Kidney epithelial cell (primary cell): Measurements from ENCODE around the gene HPGD. TPM values are rescaled to one million over a fixed set of nuclear protein-coding genes. Genes with fewer than 3 reads are reported as not detected.

ENCODE experiments used
- DNase-seq: peaks from one replicate; pipeline ENCODE4 v3.0.0-alpha.2; 2010; ENCODE audit warnings: low read depth
- H3K27me3 ChIP-seq: 2 replicates; pipeline ENCODE4 v1.6.0; 2011; ENCODE audit warnings: low read length; ENCODE audit not compliant: control insufficient read depth, insufficient read depth
- H3K36me3 ChIP-seq: 2 replicates; pipeline ENCODE4 v1.5.1; 2011; ENCODE audit warnings: low read length; ENCODE audit not compliant: control insufficient read depth, insufficient read depth
- H3K4me3 ChIP-seq: 2 replicates; pipeline ENCODE4 v1.5.1; 2011; ENCODE audit warnings: low read depth, mild to moderate bottlenecking, control low read depth, low read length
- CTCF ChIP-seq: IDR thresholded peaks from 2 replicates; pipeline ENCODE4 v1.5.1; 2011; ENCODE audit warnings: mild to moderate bottlenecking, moderate library complexity, low read length, control low read depth, inconsistent platforms; ENCODE audit not compliant: insufficient read depth, poor library complexity, severe bottlenecking
- total RNA-seq: library from RNA; depleted of rRNA; stranded (reverse); fragments of >200 nt; gene quantifications from 2 replicates; pipeline ENCODE4 v1.2.3, GENCODE V29; 2015

Gene HPGD
- total RNA-seq, 1 donor from 2014 or later: 0.75 TPM

GRCh38 chr4:174474457-174475075 lies 47.7 kb downstream of the HPGD start:
- Histone ChIP-seq H3K27me3 (no peaks in the 10 kb centered on the region), H3K36me3 (no peaks in the 10 kb centered on the region), H3K4me3 (no peak overlapping the region)
- TF ChIP-seq CTCF: no peak
- DNase-seq: no peak

GRCh38 chr4:174467107-174467506 lies 55.2 kb downstream of the HPGD start:
- no peak for DNase-seq
- no peak for TF ChIP-seq CTCF
- Histone ChIP-seq H3K27me3 (no peaks in the 10 kb centered on the region), H3K4me3 (no peak overlapping the region), H3K36me3 (no peaks in the 10 kb centered on the region)

GRCh38 chr4:174464949-174465348 lies 57.3 kb downstream of the HPGD start:
- H3K4me3 ChIP-seq: no peak overlapping the region
- no peak for TF ChIP-seq CTCF
- no peaks in the 10 kb centered on the region for H3K27me3 ChIP-seq
- no peaks in the 10 kb centered on the region for H3K36me3 ChIP-seq
- no peak for DNase-seq

- TF ChIP-seq CTCF: no peak
- DNase-seq: peak; percentile 14
- Histone ChIP-seq H3K4me3 (no peak overlapping the region), H3K36me3 (no peaks in the 10 kb centered on the region), H3K27me3 (no peaks in the 10 kb centered on the region)
These were observed 60.7 kb downstream of the HPGD start for GRCh38 chr4:174461466-174462106.

- Histone ChIP-seq H3K36me3 (no peaks in the 10 kb centered on the region), H3K4me3 (no peak overlapping the region), H3K27me3 (no peaks in the 10 kb centered on the region)
- DNase-seq: no peak
- TF ChIP-seq CTCF: no peak
These were observed 61.6 kb downstream of the HPGD start for GRCh38 chr4:174460684-174461083.

GRCh38 chr4:174457468-174457867 lies 64.8 kb downstream of the HPGD start:
- Histone ChIP-seq H3K36me3 (no peaks in the 10 kb centered on the region), H3K4me3 (no peak overlapping the region), H3K27me3 (no peaks in the 10 kb centered on the region)
- DNase-seq: no peak
- no peak for TF ChIP-seq CTCF
